ENCODE data around the gene UBQLN4.

- TF ChIP-seq EZH2 (IDR thresholded peaks at IDR 0.05; ENCODE audit: borderline replicate concordance, low read depth, low read length, severe bottlenecking), result no peak
- TF ChIP-seq CTCF (IDR thresholded peaks at IDR 0.05; ENCODE audit: borderline replicate concordance, extremely low read depth, low read length, poor library complexity, severe bottlenecking), result no peak
These were observed 44.0 kb upstream of the UBQLN4 start for GRCh38 chr1:156097499-156098178.

All from DND-41 (cell line).